GM18498 (cell line): ENCODE measurements around the gene NIT2.

ENCODE experiments used
- ATAC-seq: cut with Tn5 transposase; IDR thresholded peaks from one replicate; pipeline ENCODE4 v1.9.1; 2021; ENCODE audit warnings: mild to moderate bottlenecking, moderate library complexity; ENCODE audit not compliant: unreplicated experiment

NIT2 gene

DNA sequence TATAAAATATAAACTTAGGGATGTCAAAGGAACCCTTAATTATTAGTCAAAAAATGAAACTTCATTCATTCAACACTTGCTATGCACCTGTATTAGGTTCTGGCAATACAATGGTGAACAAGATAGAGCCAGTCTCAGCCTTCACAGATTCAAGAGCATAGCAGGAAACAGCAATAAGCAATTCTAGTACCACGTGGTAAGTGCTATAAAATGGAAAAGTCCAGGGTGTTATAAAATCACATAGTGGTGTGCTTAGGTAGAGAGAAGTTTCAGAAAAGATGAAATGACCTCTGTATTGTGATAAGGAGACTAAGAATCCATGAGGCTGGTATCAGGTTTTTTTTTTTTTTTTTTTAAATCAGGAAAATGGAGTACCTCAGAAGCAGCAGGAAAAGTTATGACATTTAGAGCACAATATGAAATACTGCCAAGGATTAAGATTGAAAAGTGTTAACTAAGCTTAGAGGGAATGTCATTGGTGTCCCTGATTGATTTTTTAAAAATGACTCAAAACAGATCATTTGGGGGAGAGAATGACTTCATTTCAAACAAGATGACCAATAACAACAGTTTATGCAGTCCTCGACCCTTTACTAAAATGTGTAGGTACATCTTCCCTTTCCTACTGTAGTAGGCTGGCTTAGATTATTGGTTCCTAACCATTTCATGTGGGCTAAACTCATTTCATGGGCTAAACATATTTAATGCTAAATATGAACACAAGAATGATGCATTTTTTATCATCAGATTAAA, 61.3 kb downstream of the NIT2 start:
- no peak for ATAC-seq

DNA sequence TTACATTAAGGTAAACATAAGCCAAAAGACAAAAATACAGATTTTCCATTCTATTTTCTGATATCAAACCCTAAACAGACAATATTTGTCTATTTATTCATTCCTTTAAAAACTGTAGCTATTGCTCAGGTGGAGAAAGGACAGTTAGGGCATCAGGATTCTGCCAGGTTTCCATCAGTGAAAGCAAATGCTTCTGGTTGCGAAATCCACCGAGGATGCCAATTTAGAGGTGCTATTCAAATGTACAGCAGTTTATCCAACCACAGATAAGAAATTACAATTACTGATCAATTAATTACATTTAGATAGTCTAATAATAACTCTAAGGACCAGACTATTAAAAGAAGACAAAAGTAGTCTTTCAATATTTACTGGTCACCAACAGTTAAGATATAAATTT, 62.4 kb downstream of the NIT2 start:
- no peak for ATAC-seq

GRCh38 chr3:100399341-100400071, 64.9 kb downstream of the NIT2 start:
- no peak for ATAC-seq

DNA sequence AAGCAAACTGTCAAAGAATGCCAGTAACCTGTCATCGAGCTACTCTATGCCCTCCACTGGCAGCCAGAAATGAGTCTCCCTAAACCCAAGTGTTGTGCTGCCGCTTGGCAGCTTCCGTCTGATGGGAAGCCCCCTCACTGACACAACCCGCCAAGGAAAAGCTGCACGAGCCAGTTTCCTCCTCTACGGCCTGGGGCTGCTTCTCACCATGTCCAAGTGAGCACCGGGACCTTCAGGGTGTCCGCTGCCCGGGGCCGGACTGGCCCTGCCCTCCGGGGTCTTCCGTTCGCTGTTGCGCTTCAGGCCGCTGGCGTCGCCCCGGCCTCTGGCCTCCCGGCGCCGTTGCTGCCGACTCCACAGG, 65.8 kb downstream of the NIT2 start:
- ATAC-seq = peak; percentile 22

DNA sequence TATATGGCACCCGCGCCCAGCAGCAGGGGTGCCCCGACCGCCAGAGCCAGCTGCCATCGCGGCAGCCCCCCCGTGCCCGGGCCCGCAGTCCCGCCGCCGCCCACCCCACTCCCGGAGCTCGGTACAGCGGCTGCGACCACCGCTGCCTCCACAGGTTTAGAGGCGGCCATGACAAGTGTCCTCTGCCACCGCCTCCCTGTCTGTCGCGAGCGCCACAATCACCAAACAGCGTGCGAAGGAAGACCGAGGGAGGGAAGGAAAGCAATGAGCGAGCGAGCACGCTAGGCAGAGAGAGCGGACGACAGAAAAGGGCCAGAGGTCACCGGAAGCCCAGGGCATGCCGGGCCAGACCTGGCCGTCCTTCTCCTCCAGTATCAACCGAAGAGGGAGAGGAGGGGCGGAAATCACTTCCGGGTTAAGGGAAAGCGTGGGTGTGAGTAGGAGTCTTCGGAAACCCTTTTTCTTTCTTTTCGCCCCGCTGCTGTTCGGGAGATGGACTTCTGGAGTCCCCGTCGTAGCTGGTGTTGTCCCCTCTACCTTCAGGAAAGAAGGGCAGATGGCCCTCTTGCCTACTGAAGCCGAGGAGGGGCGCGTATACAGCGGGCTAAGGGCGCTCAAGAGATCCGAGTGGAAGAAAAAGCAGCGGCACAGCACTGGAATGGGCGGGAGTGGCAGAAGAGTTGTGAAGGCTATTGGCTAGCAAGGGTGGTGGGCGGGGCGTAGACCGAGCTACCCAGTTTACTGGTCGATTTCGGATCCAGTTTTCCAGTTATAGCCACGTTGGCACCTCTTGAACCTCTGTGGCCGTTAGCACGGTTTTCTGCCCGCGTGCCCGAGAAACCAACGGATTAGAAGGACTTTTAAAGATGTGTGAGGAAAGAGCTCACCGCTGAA, 66.5 kb downstream of the NIT2 start, which contains the start of the genes LNP1 and TOMM70:
Gene LNP1 (plus strand): TSS at position 760 of the 894 bp plus-strand sequence. CDS start 28,191 bp downstream, outside the sequence.
Gene TOMM70 (minus strand): TSS at position 310 of the 894 bp plus-strand sequence. CDS start 140 bp downstream, at position 170.
- peak; percentile 88 for ATAC-seq

DNA sequence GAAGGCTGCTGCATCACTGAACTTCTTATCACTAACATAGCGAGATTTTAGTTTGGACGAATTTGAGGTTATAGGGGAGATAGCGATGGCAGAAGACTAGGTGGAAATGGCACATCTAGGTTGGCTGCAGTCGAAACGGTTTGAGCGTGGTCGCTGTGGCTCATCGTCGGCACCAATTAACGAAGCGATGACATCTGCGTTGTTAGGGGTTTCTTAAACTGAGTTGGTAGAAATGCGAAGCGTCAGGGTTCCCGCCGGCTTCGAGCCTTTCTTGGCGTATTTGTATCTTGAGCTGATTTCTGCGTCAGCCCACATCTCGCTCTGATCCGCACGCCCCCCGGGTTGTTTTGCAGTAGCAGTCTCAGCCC, 67.1 kb downstream of the NIT2 start:
- peak; percentile 25 for ATAC-seq

GRCh38 chr3:100402256-100402655, 67.7 kb downstream of the NIT2 start:
- ATAC-seq = no peak

- no peak for ATAC-seq
Measured at GRCh38 chr3:100402891-100403290, 68.3 kb downstream of the NIT2 start.

DNA sequence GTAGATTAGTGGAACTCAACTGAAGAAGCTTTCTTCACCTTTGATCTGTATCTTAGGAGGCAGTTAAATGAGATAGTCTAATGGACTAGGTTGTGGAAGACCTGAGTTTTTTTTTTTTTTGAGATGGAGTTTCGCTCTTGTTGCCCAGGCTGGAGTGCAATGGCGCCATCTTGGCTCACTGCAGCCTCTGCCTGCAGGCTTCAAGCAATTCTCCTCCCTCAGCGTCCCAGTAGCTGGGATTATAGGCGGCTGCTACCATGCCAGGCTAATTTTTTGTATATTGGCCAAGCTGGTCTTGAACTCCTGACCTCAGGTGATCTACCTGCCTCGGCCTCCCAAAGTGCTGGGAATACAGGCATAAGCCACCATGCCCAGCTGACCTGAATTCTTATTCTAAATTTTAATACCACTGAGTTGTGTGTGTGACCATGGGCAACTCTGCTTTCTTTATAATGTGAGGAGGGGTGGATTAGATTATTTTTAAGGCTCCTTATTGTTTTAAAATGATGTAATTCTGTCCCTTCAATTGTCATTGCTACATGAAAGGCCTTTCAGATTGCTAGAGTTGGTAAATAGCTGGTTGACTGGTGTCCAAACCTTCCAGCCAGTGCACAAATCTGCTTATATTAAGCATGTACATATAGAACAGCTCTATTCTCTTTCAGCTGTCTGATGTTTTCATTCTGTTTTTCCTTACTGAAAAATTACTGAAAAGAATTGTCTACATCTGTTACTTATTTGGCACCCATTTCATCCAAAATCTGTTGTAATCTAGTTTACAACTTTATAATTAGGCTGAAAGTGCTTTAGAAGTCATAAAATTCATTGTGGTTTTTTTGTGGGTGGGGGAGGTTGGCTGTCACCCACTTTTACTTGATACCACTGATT, 69.0 kb downstream of the NIT2 start:
- ATAC-seq = no peak

GRCh38 chr3:100404250-100404548, 69.6 kb downstream of the NIT2 start:
- no peak for ATAC-seq

- ATAC-seq = no peak
Measured at GRCh38 chr3:100407164-100407563, 72.6 kb downstream of the NIT2 start.

- no peak for ATAC-seq
Measured at GRCh38 chr3:100407977-100408532, 73.5 kb downstream of the NIT2 start.
